GM23338 (cell line): ENCODE measurements around the gene HS6ST3. TPM values are rescaled to one million over a fixed set of nuclear protein-coding genes. Genes with fewer than 3 reads are reported as not detected.
"Not testable (repeated sequence)": the region's sequence is repeated elsewhere in the genome, so short reads cannot be mapped to it uniquely, and the experiment has no call there.

Experiments
- ATAC-seq: fragments of 200-7000 bp; cut with Tn5 transposase; 3 replicates; pipeline ENCODE4 v1.9.1; 2020
- DNase-seq: peaks from one replicate; pipeline ENCODE4 v3.0.0-alpha.2; 2015; ENCODE audit warnings: low spot score
- H2AFZ ChIP-seq: fragments of 200-600 bp; sonication (generic); 2 replicates; pipeline ENCODE4 v1.8.0; 2016; ENCODE audit warnings: antibody characterized with exemption, mild to moderate bottlenecking, moderate library complexity
- H3F3A ChIP-seq: fragments of 200-600 bp; sonication (generic); replicated peaks from 2 replicates; pipeline ENCODE4 v1.8.0; 2017; ENCODE audit warnings: antibody characterized with exemption, mixed run types, low read depth
- H3K27ac ChIP-seq: fragments of 200-600 bp; sonication (generic); 2 replicates; pipeline ENCODE4 v1.6.1; 2016; ENCODE audit warnings: low read depth
- H3K27me3 ChIP-seq: fragments of 200-600 bp; sonication (generic); 2 replicates; pipeline ENCODE4 v1.8.0; 2016; ENCODE audit warnings: mild to moderate bottlenecking, mixed run types, moderate library complexity; ENCODE audit not compliant: insufficient read depth
- H3K36me3 ChIP-seq: fragments of 200-600 bp; sonication (generic); 2 replicates; pipeline ENCODE4 v1.8.0; 2016; ENCODE audit warnings: mild to moderate bottlenecking; ENCODE audit not compliant: insufficient read depth
- H3K4me1 ChIP-seq: fragments of 200-600 bp; sonication (generic); 2 replicates; pipeline ENCODE4 v1.8.0; 2016; ENCODE audit warnings: mild to moderate bottlenecking, moderate library complexity; ENCODE audit not compliant: insufficient read depth
- H3K4me2 ChIP-seq: fragments of 200-600 bp; sonication (generic); 2 replicates; pipeline ENCODE4 v1.7.1; 2017; ENCODE audit warnings: mixed run types
- H3K4me3 ChIP-seq: fragments of 200-600 bp; sonication (generic); 2 replicates; pipeline ENCODE4 v1.6.1; 2016; ENCODE audit warnings: mixed run types
- H3K79me2 ChIP-seq: fragments of 200-600 bp; sonication (generic); replicated peaks from 2 replicates; pipeline ENCODE4 v1.8.0; 2017; ENCODE audit warnings: mild to moderate bottlenecking; ENCODE audit not compliant: insufficient read depth
- H3K9me2 ChIP-seq: fragments of 200-600 bp; sonication (generic); 2 replicates; pipeline ENCODE4 v1.8.0; 2017; ENCODE audit not compliant: insufficient read depth
- H4K20me1 ChIP-seq: fragments of 200-600 bp; sonication (generic); replicated peaks from 2 replicates; pipeline ENCODE4 v1.8.0; 2017; ENCODE audit warnings: mild to moderate bottlenecking; ENCODE audit not compliant: insufficient read depth
- H3K27ac Mint-ChIP-seq: 2 replicates; pipeline ENCODE4 v1.8.0; 2020; ENCODE audit warnings: inconsistent platforms, mild to moderate bottlenecking, moderate library complexity, mixed read lengths
- H3K27me3 Mint-ChIP-seq: 3 replicates; pipeline ENCODE4 v1.8.0; 2022; ENCODE audit warnings: low read depth, mild to moderate bottlenecking, moderate library complexity, mixed read lengths, inconsistent platforms; ENCODE audit not compliant: insufficient read depth, poor library complexity
- H3K36me3 Mint-ChIP-seq: 3 replicates; pipeline ENCODE4 v1.8.0; 2021; ENCODE audit warnings: low read depth, mild to moderate bottlenecking, inconsistent platforms, moderate library complexity, mixed read lengths
- H3K4me1 Mint-ChIP-seq: 3 replicates; pipeline ENCODE4 v1.8.0; 2020; ENCODE audit warnings: mild to moderate bottlenecking, inconsistent platforms, mixed read lengths
- H3K4me3 Mint-ChIP-seq: 3 replicates; pipeline ENCODE4 v1.8.0; 2021; ENCODE audit warnings: moderate library complexity, mild to moderate bottlenecking, inconsistent platforms, mixed read lengths
- H3K9me3 Mint-ChIP-seq: 3 replicates; pipeline ENCODE4 v1.8.0; 2020; ENCODE audit warnings: moderate library complexity, mild to moderate bottlenecking, inconsistent platforms, mixed read lengths
- CREB1 ChIP-seq: fragments of 250-450 bp; sonication (Bioruptor Pico); IDR thresholded peaks from 2 replicates; pipeline ENCODE4 v1.5.0; 2020; ENCODE audit warnings: low read depth, mild to moderate bottlenecking, moderate library complexity
- EZH2 ChIP-seq: fragments of 200-600 bp; sonication (generic); IDR thresholded peaks from one replicate; pipeline ENCODE4 v1.8.0; 2017; ENCODE audit warnings: antibody characterized with exemption, mild to moderate bottlenecking, low read depth; ENCODE audit not compliant: unreplicated experiment
- POLR2AphosphoS5 ChIP-seq: IDR thresholded peaks from 2 replicates; pipeline ENCODE4 v1.6.1; 2016; ENCODE audit warnings: antibody characterized with exemption, low read depth
- ZNF114 ChIP-seq: fragments of 250-450 bp; sonication (Bioruptor Pico); IDR thresholded peaks from 2 replicates; pipeline ENCODE4 v1.5.0; 2020; ENCODE audit warnings: mild to moderate bottlenecking, moderate library complexity
- ZNF331 ChIP-seq: fragments of 250-450 bp; sonication (Bioruptor Pico); IDR thresholded peaks from 2 replicates; pipeline ENCODE4 v1.5.0; 2020; ENCODE audit warnings: low read depth, mild to moderate bottlenecking, moderate library complexity
- polyA plus RNA-seq: library from polyadenylated mRNA; unstranded; fragments of >200 nt; fragmentation: Nextera tagmentation; extraction: Ambion mirVana; gene quantifications from 2 replicates; pipeline ENCODE4 v1.2.1, GENCODE V29; 2016
- total RNA-seq: library from RNA; depleted of rRNA; stranded (reverse); fragments of >200 nt; shearing (Covaris generic); gene quantifications from 2 replicates; pipeline ENCODE4 v1.2.3, GENCODE V29; 2014
- TF ChIP-seq, protein P1 (sequence below): IDR thresholded peaks from 2 replicates; pipeline ENCODE4 v1.6.1; 2016; ENCODE audit warnings: antibody characterized with exemption
- TF ChIP-seq, protein P2 (sequence below), 2 experiments: fragments of 200-600 bp in 1 of 2; sonication (generic) in 1 of 2; conservative IDR thresholded peaks; 2 replicates each; pipeline versions ENCODE4 v1.5.1 to v1.6.1; 2016 to 2017; ENCODE audit warnings: antibody characterized with exemption in 2 of 2, low read depth in 2 of 2, mild to moderate bottlenecking in 2 of 2, moderate library complexity in 1 of 2
- TF ChIP-seq, protein P3 (sequence below): IDR thresholded peaks from one replicate; pipeline ENCODE4 v1.6.1; 2018; ENCODE audit warnings: antibody characterized with exemption; ENCODE audit not compliant: unreplicated experiment

The HS6ST3 gene
- total and polyA plus RNA-seq, 2 experiments from 2014 or later, result 0.52 to 0.80 TPM

DNA sequence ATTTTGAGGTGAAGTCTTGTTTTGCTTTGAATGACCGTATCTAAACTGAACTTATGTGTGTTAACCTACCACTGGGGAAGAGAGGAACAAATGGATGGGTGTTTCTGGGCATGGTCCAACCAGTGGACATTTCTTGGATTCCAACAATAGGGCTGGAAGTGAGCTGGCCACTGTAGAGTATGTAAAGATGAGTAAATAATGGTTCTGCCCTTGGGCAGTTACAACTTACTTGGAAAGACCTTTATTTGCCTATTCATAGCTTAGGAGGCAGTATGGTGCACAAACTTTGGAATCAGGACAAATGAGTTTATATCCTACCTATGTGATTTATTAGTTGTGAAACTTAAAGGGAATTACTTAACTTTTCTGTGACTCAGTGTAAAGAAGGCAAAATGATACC, 429.5 kb downstream of the HS6ST3 start:
- Histone ChIP-seq H3K4me1 (no peaks in the 10 kb centered on the region), H2AFZ (no peak overlapping the region), H4K20me1 (no peaks in the 10 kb centered on the region), H3F3A (no peaks in the 10 kb centered on the region), H3K27ac (no peak overlapping the region), H3K9me2 (no peaks in the 10 kb centered on the region), H3K79me2 (no peaks in the 10 kb centered on the region), H3K27me3 (no peaks in the 10 kb centered on the region), H3K36me3 (no peaks in the 10 kb centered on the region), H3K4me3 (no peak overlapping the region), H3K4me2 (no peak overlapping the region)
- DNase-seq, result no peak
- Mint-ChIP-seq H3K27me3 (no peaks in the 10 kb centered on the region), H3K4me1 (no peaks in the 10 kb centered on the region), H3K36me3 (no peaks in the 10 kb centered on the region), H3K27ac (no peak overlapping the region), H3K9me3 (no peaks in the 10 kb centered on the region), H3K4me3 (no peak overlapping the region)
- TF ChIP-seq EZH2, result no peak
- no peak for TF ChIP-seq POLR2AphosphoS5
- no peak for TF ChIP-seq CREB1 (CRISPR knock-in tag)
- no peak for TF ChIP-seq ZNF114
- TF ChIP-seq, protein P1, sequence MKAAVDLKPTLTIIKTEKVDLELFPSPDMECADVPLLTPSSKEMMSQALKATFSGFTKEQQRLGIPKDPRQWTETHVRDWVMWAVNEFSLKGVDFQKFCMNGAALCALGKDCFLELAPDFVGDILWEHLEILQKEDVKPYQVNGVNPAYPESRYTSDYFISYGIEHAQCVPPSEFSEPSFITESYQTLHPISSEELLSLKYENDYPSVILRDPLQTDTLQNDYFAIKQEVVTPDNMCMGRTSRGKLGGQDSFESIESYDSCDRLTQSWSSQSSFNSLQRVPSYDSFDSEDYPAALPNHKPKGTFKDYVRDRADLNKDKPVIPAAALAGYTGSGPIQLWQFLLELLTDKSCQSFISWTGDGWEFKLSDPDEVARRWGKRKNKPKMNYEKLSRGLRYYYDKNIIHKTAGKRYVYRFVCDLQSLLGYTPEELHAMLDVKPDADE, result no peak
- TF ChIP-seq ZNF331 (CRISPR knock-in tag), result no peak
- TF ChIP-seq, protein P2, sequence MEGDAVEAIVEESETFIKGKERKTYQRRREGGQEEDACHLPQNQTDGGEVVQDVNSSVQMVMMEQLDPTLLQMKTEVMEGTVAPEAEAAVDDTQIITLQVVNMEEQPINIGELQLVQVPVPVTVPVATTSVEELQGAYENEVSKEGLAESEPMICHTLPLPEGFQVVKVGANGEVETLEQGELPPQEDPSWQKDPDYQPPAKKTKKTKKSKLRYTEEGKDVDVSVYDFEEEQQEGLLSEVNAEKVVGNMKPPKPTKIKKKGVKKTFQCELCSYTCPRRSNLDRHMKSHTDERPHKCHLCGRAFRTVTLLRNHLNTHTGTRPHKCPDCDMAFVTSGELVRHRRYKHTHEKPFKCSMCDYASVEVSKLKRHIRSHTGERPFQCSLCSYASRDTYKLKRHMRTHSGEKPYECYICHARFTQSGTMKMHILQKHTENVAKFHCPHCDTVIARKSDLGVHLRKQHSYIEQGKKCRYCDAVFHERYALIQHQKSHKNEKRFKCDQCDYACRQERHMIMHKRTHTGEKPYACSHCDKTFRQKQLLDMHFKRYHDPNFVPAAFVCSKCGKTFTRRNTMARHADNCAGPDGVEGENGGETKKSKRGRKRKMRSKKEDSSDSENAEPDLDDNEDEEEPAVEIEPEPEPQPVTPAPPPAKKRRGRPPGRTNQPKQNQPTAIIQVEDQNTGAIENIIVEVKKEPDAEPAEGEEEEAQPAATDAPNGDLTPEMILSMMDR (conservative IDR thresholded peaks at IDR 0.05; ENCODE audit: low read depth in 2 of 2), result no peak
- no peak for ATAC-seq

DNA sequence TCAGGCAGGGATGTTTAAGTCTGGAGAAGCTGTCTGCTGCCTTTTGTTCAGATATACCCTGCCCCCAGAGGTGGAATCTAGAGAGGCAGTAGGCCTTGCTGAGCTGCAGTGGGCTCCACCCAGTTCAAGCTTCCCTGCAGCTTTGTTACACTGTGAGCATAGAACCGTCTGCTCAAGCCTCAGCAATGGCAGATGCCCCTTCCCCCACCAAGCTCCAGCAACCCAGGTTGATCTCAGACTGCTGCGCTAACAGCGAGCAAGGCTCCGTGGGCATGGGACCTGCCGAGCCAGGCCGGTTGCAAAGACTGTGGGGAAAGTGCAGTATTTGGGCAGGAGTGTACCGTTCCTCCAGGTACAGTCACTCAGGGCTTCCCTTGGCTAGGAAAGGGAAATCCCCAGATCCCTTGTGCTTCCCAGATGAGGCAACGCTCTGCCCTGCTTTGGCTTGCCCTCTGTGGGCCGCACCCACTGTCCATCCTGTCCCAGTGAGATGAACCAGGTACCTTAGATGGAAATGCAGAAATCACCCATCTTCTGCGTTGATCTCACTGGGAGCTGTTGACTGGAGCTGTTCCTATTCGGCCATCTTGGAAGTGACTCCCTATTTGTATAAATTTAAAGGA, 434.6 kb downstream of the HS6ST3 start:
- not testable (repeated sequence) for H3K27ac Mint-ChIP-seq, H3K4me2 ChIP-seq, H3K9me2 ChIP-seq, H2AFZ ChIP-seq, H3K36me3 ChIP-seq, H3K4me3 Mint-ChIP-seq, H3K27me3 ChIP-seq, H3K36me3 Mint-ChIP-seq, H3K4me3 ChIP-seq, H3K27me3 Mint-ChIP-seq, H3K4me1 Mint-ChIP-seq, H4K20me1 ChIP-seq, H3K9me3 Mint-ChIP-seq, H3F3A ChIP-seq, H3K4me1 ChIP-seq, H3K27ac ChIP-seq, H3K79me2 ChIP-seq
- DNase-seq, result peak; percentile 11
- peak; percentile 40; the same call in 1 of the 3 replicates for ATAC-seq

DNA sequence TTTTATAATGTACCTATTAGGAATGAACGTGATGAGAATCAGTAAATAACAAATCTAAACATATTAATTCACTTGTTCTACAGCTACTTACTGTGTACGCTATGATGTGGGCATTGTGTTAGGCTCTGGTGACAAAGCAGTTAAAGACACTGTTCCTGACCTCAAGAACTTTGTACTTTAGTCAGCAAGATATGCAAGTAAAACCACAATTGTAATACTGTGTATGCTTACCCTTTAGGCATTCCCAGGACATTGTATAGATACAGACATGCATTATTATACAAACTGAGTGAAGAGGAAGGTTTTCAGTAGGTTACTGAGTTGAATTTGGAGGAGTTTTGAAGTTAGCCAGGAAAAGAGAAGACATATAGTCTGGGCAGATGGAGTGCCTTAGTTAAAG, 435.8 kb downstream of the HS6ST3 start:
- DNase-seq (no peak), ATAC-seq (no peak)
- Histone ChIP-seq H2AFZ (no peak overlapping the region; the same call in 1 of the 2 replicates), H3K4me3 (no peak overlapping the region), H3K79me2 (no peaks in the 10 kb centered on the region), H3K9me2 (peaks cover 9% of the 10 kb centered on the region; the same call in 1 of the 2 replicates), H3F3A (no peaks in the 10 kb centered on the region), H3K27me3 (no peaks in the 10 kb centered on the region), H3K4me1 (no peaks in the 10 kb centered on the region), H3K4me2 (no peak overlapping the region), H4K20me1 (no peaks in the 10 kb centered on the region), H3K27ac (no peak overlapping the region), H3K36me3 (no peaks in the 10 kb centered on the region)
- Mint-ChIP-seq H3K4me1 (peaks cover 4% of the 10 kb centered on the region; the same call in 2 of the 3 replicates), H3K9me3 (no peaks in the 10 kb centered on the region), H3K27ac (no peak overlapping the region), H3K4me3 (no peak overlapping the region), H3K27me3 (no peaks in the 10 kb centered on the region), H3K36me3 (no peaks in the 10 kb centered on the region)
- TF ChIP-seq POLR2AphosphoS5 (no peak), ZNF114 (no peak), ZNF331 (CRISPR knock-in tag) (no peak)
- TF ChIP-seq, protein P3, sequence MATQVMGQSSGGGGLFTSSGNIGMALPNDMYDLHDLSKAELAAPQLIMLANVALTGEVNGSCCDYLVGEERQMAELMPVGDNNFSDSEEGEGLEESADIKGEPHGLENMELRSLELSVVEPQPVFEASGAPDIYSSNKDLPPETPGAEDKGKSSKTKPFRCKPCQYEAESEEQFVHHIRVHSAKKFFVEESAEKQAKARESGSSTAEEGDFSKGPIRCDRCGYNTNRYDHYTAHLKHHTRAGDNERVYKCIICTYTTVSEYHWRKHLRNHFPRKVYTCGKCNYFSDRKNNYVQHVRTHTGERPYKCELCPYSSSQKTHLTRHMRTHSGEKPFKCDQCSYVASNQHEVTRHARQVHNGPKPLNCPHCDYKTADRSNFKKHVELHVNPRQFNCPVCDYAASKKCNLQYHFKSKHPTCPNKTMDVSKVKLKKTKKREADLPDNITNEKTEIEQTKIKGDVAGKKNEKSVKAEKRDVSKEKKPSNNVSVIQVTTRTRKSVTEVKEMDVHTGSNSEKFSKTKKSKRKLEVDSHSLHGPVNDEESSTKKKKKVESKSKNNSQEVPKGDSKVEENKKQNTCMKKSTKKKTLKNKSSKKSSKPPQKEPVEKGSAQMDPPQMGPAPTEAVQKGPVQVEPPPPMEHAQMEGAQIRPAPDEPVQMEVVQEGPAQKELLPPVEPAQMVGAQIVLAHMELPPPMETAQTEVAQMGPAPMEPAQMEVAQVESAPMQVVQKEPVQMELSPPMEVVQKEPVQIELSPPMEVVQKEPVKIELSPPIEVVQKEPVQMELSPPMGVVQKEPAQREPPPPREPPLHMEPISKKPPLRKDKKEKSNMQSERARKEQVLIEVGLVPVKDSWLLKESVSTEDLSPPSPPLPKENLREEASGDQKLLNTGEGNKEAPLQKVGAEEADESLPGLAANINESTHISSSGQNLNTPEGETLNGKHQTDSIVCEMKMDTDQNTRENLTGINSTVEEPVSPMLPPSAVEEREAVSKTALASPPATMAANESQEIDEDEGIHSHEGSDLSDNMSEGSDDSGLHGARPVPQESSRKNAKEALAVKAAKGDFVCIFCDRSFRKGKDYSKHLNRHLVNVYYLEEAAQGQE, result no peak
- TF ChIP-seq, protein P1, result no peak
- TF ChIP-seq, protein P2 (conservative IDR thresholded peaks at IDR 0.05; ENCODE audit: low read depth in 2 of 2), result no peak
